ENCODE data around the gene UBE4A. TPM values are rescaled to one million over a fixed set of nuclear protein-coding genes. Genes with fewer than 3 reads are reported as not detected.

The UBE4A gene
- total and polyA plus RNA-seq, 9 of the 15 experiments (the other 6 are each of a cell fraction or from before 2014, with no cell fraction given): 13.5 to 45.2 (median 26.8) TPM

GRCh38 chr11:118359295-118359958, at the start of gene UBE4A (continued):
- TF ChIP-seq ZBTB34 (CRISPR knock-in tag; IDR thresholded peaks at IDR 0.05) (no peak), MED1 (CRISPR knock-in tag; IDR thresholded peaks at IDR 0.05; ENCODE audit: borderline replicate concordance) (no peak), ZNF561 (CRISPR knock-in tag; conservative IDR thresholded peaks at IDR 0.05) (no peak), ZFP30 (CRISPR knock-in tag; IDR thresholded peaks at IDR 0.05; ENCODE audit: borderline replicate concordance) (no peak), GABPA (tag; conservative IDR thresholded peaks at IDR 0.05; ENCODE audit: low read depth) (peak; percentile 99), RBM22 (IDR thresholded peaks at IDR 0.05; ENCODE audit: low read depth, low read length, poor library complexity, severe bottlenecking) (no peak), GATAD2A (IDR thresholded peaks at IDR 0.05) (no peak), KDM5B (IDR thresholded peaks at IDR 0.05; ENCODE audit: insufficient replicate concordance, low read depth, low read length) (peak; percentile 93), TAF15 (IDR thresholded peaks at IDR 0.05; ENCODE audit: low read depth, low read length) (no peak), BRCA1 (IDR thresholded peaks at IDR 0.05) (no peak), BRCA1 (CRISPR knock-in tag; IDR thresholded peaks at IDR 0.05) (no peak), TAL1 (IDR thresholded peaks at IDR 0.05) (no peak), NCOA1 (IDR thresholded peaks at IDR 0.05; ENCODE audit: low read depth) (peak; percentile 52; the same call in 1 of the 2 replicates), MTA3 (IDR thresholded peaks at IDR 0.05; ENCODE audit: borderline replicate concordance) (peak; percentile 69; the same call in 1 of the 2 replicates), MNT (conservative IDR thresholded peaks at IDR 0.05) (peak; percentile 84 to 94; a peak in 3 of 4 replicates), TCF7L2 (IDR thresholded peaks at IDR 0.05; ENCODE audit: low read depth, low read length) (no peak), EP400 (IDR thresholded peaks at IDR 0.05) (peak; percentile 92), TEAD4 (IDR thresholded peaks at IDR 0.05; ENCODE audit: low read length) (peak; percentile 6; the same call in 1 of the 2 replicates), TEAD4 (CRISPR knock-in tag; IDR thresholded peaks at IDR 0.05; ENCODE audit: borderline replicate concordance) (no peak), ARNT (IDR thresholded peaks at IDR 0.05) (peak in 1 of 2 experiments; percentile 45; a peak in 1 of 4 replicates), MAZ (CRISPR knock-in tag; conservative IDR thresholded peaks at IDR 0.05 in 1 of 2, IDR thresholded peaks at IDR 0.05 in 1 of 2) (peak; percentile 38 to 66; a peak in 1 of 4 replicates), XRCC5 (IDR thresholded peaks at IDR 0.05; ENCODE audit: low read depth, low read length) (0 out of 2 replicates have a peak, but pooled peaks have one; percentile 9), POLR2G (IDR thresholded peaks at IDR 0.05; ENCODE audit: low read depth, low read length) (peak; percentile 88), ZNF212 (CRISPR knock-in tag; IDR thresholded peaks at IDR 0.05) (no peak), ADNP (tag; IDR thresholded peaks at IDR 0.05) (peak; percentile 99), TCFL5 (CRISPR knock-in tag; conservative IDR thresholded peaks at IDR 0.05) (no peak), RHOXF2B (CRISPR knock-in tag; conservative IDR thresholded peaks at IDR 0.05) (no peak)

Measured in K562 (cell line).